ENCODE data around the gene AIDA.

- no peak for TF ChIP-seq IRF3 (IDR thresholded peaks at IDR 0.05; ENCODE audit: low read depth, low read length)
- TF ChIP-seq CTCF (IDR thresholded peaks at IDR 0.05): no peak
- no peak for TF ChIP-seq SMC3 (IDR thresholded peaks at IDR 0.05; ENCODE audit: low read depth, low read length)
- TF ChIP-seq NFIC (IDR thresholded peaks at IDR 0.05; ENCODE audit: borderline replicate concordance): no peak
- TF ChIP-seq CHD2 (IDR thresholded peaks at IDR 0.05; ENCODE audit: low read length, partially characterized antibody): no peak
- no peak for TF ChIP-seq USF1 (IDR thresholded peaks at IDR 0.05; ENCODE audit: borderline replicate concordance, low read depth)
Measured at GRCh38 chr1:222697203-222697602, 15.1 kb downstream of the AIDA start.
